Activated CD4-positive, alpha-beta memory T cell treated with anti-CD3 and anti-CD28 coated beads for 36 hours (primary cell): ENCODE measurements around the gene OGFRL1. TPM values are rescaled to one million over a fixed set of nuclear protein-coding genes. Genes with fewer than 3 reads are reported as not detected.

Experiments
- CTCF ChIA-PET: fragments of 350-600 bp; sonication (Branson Sonifier 250); formaldehyde crosslinking; loops from one replicate; lab custom pipeline; 2021; ENCODE audit warnings: antibody characterized with exemption, inconsistent platforms; lab: Charles Lee
- POLR2A ChIA-PET: fragments of 350-600 bp; sonication (Branson Sonifier 250); formaldehyde crosslinking; loops from one replicate; lab custom pipeline; 2021; ENCODE audit warnings: antibody characterized with exemption; lab: Charles Lee
- DNase-seq: peaks from one replicate; pipeline ENCODE4 v3.0.0-alpha.2; 2020
- H3K27ac Mint-ChIP-seq: one replicate; pipeline ENCODE4 v1.8.0; 2021; ENCODE audit warnings: mixed read lengths
- H3K27me3 Mint-ChIP-seq: one replicate; pipeline ENCODE4 v1.8.0; 2021; ENCODE audit warnings: mixed read lengths
- H3K36me3 Mint-ChIP-seq: one replicate; pipeline ENCODE4 v1.8.0; 2021; ENCODE audit warnings: mixed read lengths
- H3K4me1 Mint-ChIP-seq: one replicate; pipeline ENCODE4 v1.8.0; 2021; ENCODE audit warnings: low read depth, mixed read lengths
- H3K4me3 Mint-ChIP-seq: one replicate; pipeline ENCODE4 v1.8.0; 2021; ENCODE audit warnings: mild to moderate bottlenecking, mixed read lengths
- H3K9me3 Mint-ChIP-seq: one replicate; pipeline ENCODE4 v1.8.0; 2021; ENCODE audit warnings: mixed read lengths
- intact Hi-C: fragments of 100-400 bp; cut with micrococcal nuclease; formaldehyde crosslinking; loops from one replicate; pipeline ENCODE4 v1.15.1; 2023
- total RNA-seq, 2 experiments: library from RNA; stranded (reverse); gene quantifications; one replicate each; pipeline ENCODE4 v1.2.3, GENCODE V29; 2021

Gene OGFRL1
- total RNA-seq, result 1 to 10 TPM; 3.8 to 4.3 TPM

DNA sequence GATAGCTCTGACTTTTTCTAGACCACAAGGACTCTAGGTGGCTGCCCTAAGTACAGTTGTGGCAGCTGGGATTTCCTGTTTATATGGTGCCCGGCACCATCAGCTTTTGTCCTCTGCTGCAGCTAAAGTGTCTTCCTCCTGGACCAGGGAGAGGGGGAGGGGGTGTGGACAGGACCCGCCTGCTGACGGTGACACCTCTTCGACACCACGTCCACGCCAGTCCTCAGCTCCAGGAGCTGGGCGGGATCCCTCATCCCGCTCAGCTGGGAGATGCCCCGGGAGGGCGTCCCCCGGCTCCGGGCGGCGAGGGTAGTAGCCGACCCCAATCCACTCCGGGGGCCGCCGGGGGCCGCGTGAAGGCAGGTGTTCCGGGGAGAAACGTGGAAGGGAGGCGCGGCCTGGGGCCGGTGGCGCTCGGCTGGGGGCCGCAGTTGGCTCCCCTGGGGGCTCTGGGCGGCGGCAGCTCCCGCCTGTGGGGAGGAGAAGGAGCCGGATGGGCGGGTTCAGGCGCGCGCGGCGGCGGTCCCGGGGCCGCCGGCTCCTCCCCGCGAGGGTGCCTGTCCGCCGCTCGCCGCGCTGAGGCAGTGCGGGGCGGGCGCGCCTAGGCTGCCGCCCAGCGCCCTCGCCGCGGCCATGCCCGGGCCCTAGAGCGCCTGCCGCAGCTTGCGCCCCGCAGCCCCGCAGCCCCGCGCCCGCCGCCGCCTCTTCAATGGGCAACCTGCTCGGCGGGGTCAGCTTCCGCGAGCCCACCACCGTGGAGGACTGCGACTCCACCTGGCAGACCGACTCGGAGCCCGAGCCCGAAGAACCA is at the start of gene OGFRL1:
OGFRL1 (plus strand) TSS at position 584 of the 811 bp plus-strand sequence; CDS start at position 710, 126 bp downstream.
- peak within 1 kb of the TSS; percentile 33 for H3K27ac Mint-ChIP-seq
- intact Hi-C loops, result loop anchor here (1.0 to 5.0 kb wide), 4 partner anchors 11 to 876 kb away; partner anchors contain the start of genes FAM135A and SMAP1
- peaks cover 35% of the 10 kb centered on the region for H3K4me1 Mint-ChIP-seq
- ChIA-PET CTCF (interaction anchor here (0.5 to 1.5 kb wide), 4 partner anchors 18 to 875 kb away, joined by 3 to 6 read pairs (median 4); partner anchors contain the start of genes FAM135A and SMAP1), POLR2A (interaction anchor here (1.6 kb wide), 1 partner anchor 22 kb away, joined by 3 read pairs; no protein-coding TSS in a partner anchor)
- H3K36me3 Mint-ChIP-seq, result no peaks in the 10 kb centered on the region
- peak within 1 kb of the TSS; percentile 69 for H3K4me3 Mint-ChIP-seq
- no peaks in the 10 kb centered on the region for H3K9me3 Mint-ChIP-seq
- no peaks in the 10 kb centered on the region for H3K27me3 Mint-ChIP-seq
- DNase-seq, result peak; percentile 75

DNA sequence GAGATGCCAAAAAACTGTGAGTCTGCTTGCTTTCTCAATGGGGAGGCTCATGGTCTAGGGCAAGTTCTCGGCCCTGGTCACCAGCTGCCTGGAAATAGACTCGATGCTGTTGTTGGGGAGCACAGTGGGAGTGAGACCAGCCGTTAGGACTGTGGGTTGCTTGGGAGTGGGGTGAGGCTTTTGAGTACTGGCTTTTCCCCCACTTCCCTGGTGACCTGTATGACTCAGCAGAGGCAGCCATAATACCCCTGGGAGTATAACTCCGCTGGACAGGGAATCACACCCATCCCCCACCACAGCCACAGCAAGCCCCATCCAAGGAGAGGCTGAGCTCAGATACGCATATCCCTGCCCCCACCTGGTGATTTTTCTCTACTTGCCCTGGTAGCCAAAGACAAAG is 48.9 kb upstream of the OGFRL1 start:
- POLR2A ChIA-PET, result no interaction called here
- H3K36me3 Mint-ChIP-seq, result no peaks in the 10 kb centered on the region
- CTCF ChIA-PET, result no interaction called here

DNA sequence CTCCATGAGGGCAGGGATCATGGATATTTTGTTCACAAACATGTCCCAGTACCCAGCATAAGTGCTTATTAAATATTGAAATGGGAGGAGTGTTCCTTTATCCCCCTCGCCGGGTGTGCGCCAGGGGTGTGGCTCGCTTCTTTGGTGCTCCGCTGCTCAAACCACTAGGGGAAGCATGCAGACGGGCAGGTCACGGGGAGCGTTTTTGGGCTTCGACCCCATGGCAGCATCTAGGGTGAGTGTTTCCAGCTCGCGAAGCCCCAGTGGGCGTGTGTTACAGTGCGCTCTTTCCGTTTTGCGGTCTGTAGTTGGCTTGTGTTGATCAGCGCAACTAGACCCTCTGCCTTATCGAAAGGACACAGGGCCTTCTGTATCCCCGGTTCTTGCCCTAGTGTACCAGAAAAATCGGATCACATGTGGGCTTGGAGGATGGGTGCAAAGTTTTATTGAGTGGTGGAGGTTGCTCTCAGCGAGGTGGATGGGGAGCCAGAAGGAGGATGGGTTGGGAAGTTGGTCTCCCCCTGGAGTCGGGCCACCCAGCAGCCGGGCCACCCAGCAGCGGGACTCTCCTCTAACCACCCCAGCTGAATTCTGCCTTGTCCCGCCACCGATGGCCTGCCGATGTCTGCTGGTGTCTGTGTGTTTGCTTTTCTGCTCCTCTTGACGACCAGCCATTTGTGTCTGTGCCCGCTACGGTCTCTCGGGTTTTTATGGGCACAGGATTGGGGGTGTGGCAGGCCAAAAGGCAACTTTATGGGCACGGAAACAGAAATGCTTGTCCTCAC is 43.2 kb upstream of the OGFRL1 start:
- no peaks in the 10 kb centered on the region for H3K27me3 Mint-ChIP-seq
- peaks cover 4% of the 10 kb centered on the region for H3K4me1 Mint-ChIP-seq
- no peak overlapping the region for H3K4me3 Mint-ChIP-seq
- POLR2A ChIA-PET, result no interaction called here
- no peak overlapping the region for H3K27ac Mint-ChIP-seq
- H3K9me3 Mint-ChIP-seq, result peaks cover 6% of the 10 kb centered on the region
- no peak for DNase-seq
- intact Hi-C loops, result no loop called here
- CTCF ChIA-PET, result interaction anchor here (0.9 kb wide), 1 partner anchor 13 kb away, joined by 3 read pairs; no protein-coding TSS in a partner anchor
- H3K36me3 Mint-ChIP-seq, result no peaks in the 10 kb centered on the region

More for the DNA sequence above, 48.9 kb upstream of the OGFRL1 start:
- intact Hi-C loops, result no loop called here
- Mint-ChIP-seq H3K4me1 (no peaks in the 10 kb centered on the region), H3K4me3 (no peak overlapping the region), H3K27ac (no peak overlapping the region), H3K27me3 (peaks cover 4% of the 10 kb centered on the region), H3K9me3 (peaks cover 6% of the 10 kb centered on the region)
- no peak for DNase-seq

DNA sequence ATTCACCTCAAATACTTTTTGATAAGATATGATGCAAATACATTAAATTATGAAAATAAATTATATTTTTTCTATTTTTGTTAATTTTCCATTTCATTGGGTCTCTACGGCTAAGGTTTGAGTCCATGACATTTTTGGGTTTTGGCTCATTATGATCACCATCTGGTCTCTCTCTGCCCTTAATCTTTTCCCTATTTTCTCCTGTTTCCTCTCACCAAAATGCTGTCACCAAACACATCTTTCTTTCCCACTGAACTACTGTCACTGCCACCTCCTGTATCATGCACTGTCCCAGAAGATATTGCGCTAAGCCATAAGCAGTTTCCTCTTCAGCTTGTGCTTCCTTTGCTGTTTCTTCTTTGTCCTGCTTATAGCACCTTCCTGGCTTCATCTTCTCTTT is 42.0 kb upstream of the OGFRL1 start:
- Mint-ChIP-seq H3K27me3 (no peaks in the 10 kb centered on the region), H3K27ac (no peak overlapping the region), H3K4me3 (no peak overlapping the region), H3K4me1 (peaks cover 4% of the 10 kb centered on the region), H3K9me3 (peaks cover 6% of the 10 kb centered on the region), H3K36me3 (no peaks in the 10 kb centered on the region)
- no peak for DNase-seq
- POLR2A ChIA-PET, result no interaction called here
- CTCF ChIA-PET, result no interaction called here
- intact Hi-C loops, result no loop called here

DNA sequence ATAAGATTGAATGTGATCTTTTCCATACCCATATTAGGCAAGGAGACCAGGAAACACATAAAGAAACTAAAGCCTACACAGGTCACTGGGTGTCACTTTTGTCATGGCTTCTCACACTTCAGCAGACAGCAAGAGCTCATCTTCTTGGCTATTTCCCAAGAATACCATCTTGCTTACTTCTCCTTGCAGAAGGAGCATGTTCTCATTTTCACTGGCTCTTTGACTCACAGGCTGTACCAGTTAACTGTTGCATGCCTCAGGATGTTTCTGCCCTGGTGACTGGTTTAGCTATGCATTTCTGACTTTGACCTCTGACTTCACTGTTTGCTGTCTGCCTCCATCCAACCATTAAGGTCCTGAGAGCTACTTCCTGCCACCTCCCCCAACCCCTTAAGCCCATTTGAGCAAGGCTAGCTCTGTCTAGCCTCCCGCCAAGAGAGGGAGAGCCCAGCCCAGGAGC is 40.3 kb upstream of the OGFRL1 start:
- intact Hi-C loops, result no loop called here

DNA sequence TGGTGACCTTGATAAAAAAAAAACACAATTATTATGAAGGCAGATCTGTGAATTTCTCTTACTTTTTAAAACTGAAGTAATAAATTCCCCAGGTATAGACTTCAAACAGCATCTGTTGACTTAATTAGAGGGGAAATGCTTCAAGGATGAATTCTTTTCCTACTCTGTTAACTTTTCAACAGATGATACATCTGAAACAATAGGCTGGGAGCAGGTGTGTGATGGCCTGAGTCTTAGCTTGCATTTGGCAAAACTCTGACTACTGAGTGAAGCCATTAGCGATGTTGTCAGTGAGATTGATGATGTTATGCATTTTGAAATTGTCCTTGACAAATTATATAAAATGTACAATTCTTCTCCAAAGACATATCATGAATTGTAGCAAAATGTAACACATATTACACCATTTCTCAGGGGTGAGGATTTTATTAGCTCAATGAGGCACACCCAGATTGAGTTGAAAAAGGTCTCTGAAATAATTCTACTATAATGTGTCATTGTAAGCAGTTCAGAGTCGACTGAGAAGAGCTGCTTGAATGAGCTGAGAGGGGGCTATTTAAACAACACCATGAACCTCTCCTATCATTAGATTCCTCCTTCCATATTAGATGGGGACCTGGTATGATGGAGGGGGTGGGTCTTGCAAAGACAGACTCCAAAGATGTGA is 39.6 kb upstream of the OGFRL1 start:
- no peak for DNase-seq
- no peaks in the 10 kb centered on the region for H3K9me3 Mint-ChIP-seq
- POLR2A ChIA-PET, result no interaction called here
- H3K4me3 Mint-ChIP-seq, result no peak overlapping the region
- H3K27me3 Mint-ChIP-seq, result no peaks in the 10 kb centered on the region
- H3K4me1 Mint-ChIP-seq, result peaks cover 4% of the 10 kb centered on the region
- intact Hi-C loops, result no loop called here
- no peaks in the 10 kb centered on the region for H3K36me3 Mint-ChIP-seq
- H3K27ac Mint-ChIP-seq, result no peak overlapping the region
- CTCF ChIA-PET, result no interaction called here

More for the DNA sequence above, 40.3 kb upstream of the OGFRL1 start:
- Mint-ChIP-seq H3K36me3 (no peaks in the 10 kb centered on the region), H3K4me3 (no peak overlapping the region), H3K4me1 (peaks cover 4% of the 10 kb centered on the region), H3K9me3 (no peaks in the 10 kb centered on the region), H3K27ac (no peak overlapping the region), H3K27me3 (no peaks in the 10 kb centered on the region)
- DNase-seq, result no peak
- CTCF ChIA-PET, result no interaction called here
- POLR2A ChIA-PET, result no interaction called here

DNA sequence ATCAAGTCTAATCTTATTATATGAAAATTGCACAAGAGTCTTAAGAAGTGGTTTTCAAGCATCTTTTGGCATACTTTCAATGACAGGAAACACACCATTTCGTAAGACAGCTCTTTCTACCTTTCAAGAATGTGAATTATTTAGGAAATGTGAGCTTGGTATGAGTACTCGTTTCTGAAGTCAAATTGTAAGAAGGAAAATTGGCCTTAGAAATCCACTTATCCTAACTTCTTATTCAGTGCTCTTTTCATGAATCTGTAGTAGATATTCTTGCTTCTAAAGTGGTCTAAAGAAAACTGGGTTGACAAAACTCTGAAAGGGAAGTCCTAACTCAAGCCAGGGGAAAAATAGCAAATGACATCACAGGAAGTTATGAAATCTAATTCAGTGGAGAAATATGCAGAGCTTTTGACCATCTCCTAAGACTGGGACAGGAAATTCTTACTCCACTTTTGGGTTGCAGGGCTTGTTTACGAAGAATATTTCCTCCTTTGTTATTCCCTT is 38.5 kb upstream of the OGFRL1 start:
- no peaks in the 10 kb centered on the region for H3K9me3 Mint-ChIP-seq
- ChIA-PET CTCF (no interaction called here), POLR2A (no interaction called here)
- H3K36me3 Mint-ChIP-seq, result no peaks in the 10 kb centered on the region
- H3K4me3 Mint-ChIP-seq, result no peak overlapping the region
- no peak overlapping the region for H3K27ac Mint-ChIP-seq
- peaks cover 4% of the 10 kb centered on the region for H3K4me1 Mint-ChIP-seq
- DNase-seq, result no peak
- intact Hi-C loops, result no loop called here
- H3K27me3 Mint-ChIP-seq, result no peaks in the 10 kb centered on the region

DNA sequence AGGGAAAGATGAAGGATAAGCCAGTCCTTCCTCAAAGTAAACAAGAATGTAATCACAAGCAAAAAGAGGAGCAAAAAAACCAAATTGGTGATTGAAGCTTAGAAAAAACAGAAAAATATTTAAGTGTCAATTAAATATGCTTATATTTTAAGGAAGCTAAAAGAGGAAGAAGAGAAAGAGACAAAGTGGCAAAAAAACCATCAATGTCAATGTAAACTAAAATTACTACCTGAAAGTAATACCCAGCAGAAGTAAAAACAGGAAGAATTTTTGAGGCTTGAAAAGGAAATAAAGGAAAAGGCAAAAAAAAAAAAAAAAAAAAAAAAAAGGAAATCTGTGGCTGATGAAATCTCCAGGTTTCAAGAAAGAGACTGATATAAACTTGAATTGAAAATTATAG is 36.2 kb upstream of the OGFRL1 start:
- peaks cover 4% of the 10 kb centered on the region for H3K4me1 Mint-ChIP-seq
- no peaks in the 10 kb centered on the region for H3K36me3 Mint-ChIP-seq
- CTCF ChIA-PET, result no interaction called here
- H3K27me3 Mint-ChIP-seq, result no peaks in the 10 kb centered on the region
- no peak for DNase-seq
- POLR2A ChIA-PET, result no interaction called here
- no peaks in the 10 kb centered on the region for H3K9me3 Mint-ChIP-seq
- no peak overlapping the region for H3K27ac Mint-ChIP-seq
- intact Hi-C loops, result no loop called here
- H3K4me3 Mint-ChIP-seq, result no peak overlapping the region

DNA sequence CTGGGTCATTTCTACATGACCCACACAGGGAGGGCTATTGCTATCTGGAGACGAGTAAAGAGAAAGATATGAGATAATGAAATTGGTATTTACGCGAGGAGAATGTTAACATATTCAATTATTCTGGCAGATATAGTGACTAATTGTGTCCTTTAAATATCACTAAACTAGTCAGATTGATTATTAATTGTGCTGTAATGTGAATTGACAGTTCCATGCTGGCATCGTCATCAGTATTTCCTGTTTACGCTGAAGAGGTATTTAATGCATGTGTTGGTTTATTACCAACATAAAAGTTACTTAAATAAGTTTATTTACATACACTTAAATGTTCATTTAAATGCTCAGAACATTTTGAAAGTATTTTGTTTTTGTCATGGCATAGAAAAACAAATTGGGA is 35.7 kb upstream of the OGFRL1 start:
- intact Hi-C loops, result no loop called here
- peaks cover 4% of the 10 kb centered on the region for H3K4me1 Mint-ChIP-seq
- no peak overlapping the region for H3K4me3 Mint-ChIP-seq
- H3K36me3 Mint-ChIP-seq, result no peaks in the 10 kb centered on the region
- DNase-seq, result no peak
- H3K9me3 Mint-ChIP-seq, result no peaks in the 10 kb centered on the region
- POLR2A ChIA-PET, result no interaction called here
- no peaks in the 10 kb centered on the region for H3K27me3 Mint-ChIP-seq
- CTCF ChIA-PET, result no interaction called here
- no peak overlapping the region for H3K27ac Mint-ChIP-seq

DNA sequence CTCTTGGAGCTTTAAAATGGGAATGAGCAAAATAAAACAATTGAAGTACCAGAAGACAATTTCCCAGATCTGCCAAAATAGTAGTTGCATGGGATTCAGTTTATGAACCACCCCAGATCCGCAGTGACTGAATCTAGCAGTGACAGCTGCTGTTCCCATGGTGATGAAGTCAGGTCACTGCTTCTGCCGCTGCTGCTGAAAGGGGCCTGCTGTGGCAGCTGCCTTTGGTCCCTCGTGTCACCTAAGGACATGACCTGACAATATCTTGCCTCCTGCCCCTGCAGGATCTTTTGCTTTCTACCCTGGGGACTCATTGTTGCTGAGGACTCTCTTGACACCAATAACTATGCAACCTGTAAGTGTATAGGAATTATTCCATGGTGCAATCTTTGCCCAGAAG is 34.3 kb upstream of the OGFRL1 start:
- Mint-ChIP-seq H3K4me3 (no peak overlapping the region), H3K27me3 (no peaks in the 10 kb centered on the region), H3K4me1 (peaks cover 4% of the 10 kb centered on the region), H3K36me3 (no peaks in the 10 kb centered on the region), H3K27ac (no peak overlapping the region), H3K9me3 (no peaks in the 10 kb centered on the region)
- intact Hi-C loops, result no loop called here
- POLR2A ChIA-PET, result no interaction called here
- CTCF ChIA-PET, result no interaction called here
- no peak for DNase-seq

DNA sequence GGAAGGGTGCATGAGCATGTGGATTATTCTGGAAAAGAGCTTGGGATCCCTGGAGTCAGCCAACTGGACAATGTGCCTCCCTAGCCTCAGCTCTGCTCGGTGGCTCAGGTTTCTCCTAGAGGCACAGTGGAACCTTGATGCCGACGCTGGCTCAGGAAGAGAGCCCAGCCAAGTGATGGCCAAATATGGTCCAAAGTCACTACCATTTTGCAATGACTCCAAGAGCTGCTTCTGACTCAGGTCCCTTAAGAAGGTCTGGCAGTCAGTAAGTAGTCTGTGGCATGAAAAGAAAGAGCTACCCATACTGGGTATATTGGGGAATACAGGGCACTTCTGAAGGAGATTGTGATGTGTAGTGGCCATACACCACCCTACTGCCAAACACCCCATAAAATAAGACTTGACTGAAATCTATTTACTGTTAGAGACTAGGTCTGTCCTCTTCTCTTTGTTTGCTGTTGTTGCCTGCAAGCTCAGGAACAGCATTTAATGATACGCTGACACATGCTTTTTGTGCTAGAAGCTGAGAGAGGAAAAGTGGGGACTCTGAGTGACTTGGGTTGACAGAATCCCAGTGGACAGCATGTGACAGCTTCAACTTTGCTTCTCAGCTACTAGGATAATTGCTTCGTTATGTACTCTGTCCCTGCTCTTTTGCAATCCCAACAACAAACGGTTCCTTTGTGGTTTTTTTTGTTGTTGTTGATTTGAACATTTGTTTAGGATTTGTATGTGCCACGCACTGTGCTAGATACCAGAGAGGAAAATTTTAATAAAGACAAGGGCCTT is 30.3 kb upstream of the OGFRL1 start:
- Mint-ChIP-seq H3K4me3 (no peak overlapping the region), H3K27me3 (peaks cover 8% of the 10 kb centered on the region), H3K9me3 (no peaks in the 10 kb centered on the region), H3K4me1 (no peaks in the 10 kb centered on the region), H3K27ac (no peak overlapping the region), H3K36me3 (no peaks in the 10 kb centered on the region)
- POLR2A ChIA-PET, result no interaction called here
- intact Hi-C loops, result no loop called here
- DNase-seq, result no peak
- CTCF ChIA-PET, result interaction anchor here (0.9 kb wide), 1 partner anchor 13 kb away, joined by 3 read pairs; no protein-coding TSS in a partner anchor
